22Rv1 (cell line): ENCODE results near the gene IP6K3.

Experiments used
- CTCF ChIP-seq: fragments of 450-650 bp; IDR thresholded peaks from 2 replicates; pipeline ENCODE4 v1.5.1; 2017; ENCODE audit warnings: mild to moderate bottlenecking
- ZFX ChIP-seq: fragments of 450-650 bp; IDR thresholded peaks from 2 replicates; pipeline ENCODE4 v1.6.1; 2017; ENCODE audit warnings: antibody characterized with exemption, borderline replicate concordance

DNA sequence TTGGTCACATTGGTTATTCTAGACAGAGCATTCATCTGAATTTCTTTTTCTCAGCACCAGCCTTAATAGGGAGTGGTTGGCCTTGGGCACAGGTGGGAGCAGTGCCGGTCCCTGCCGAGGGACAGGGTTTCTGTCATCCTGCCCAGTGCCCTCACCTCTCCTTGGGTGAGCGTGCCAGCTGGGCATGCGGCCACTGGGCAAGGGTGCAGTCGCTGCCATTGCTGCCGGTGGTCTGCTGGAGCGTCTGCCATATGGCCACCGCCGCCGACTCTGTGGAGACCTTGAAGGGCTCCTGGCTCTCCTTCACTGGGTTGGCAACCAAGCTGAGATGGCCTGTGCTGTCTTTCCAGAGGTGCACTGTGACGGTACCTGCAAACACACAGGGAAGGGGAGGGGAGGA is 18.8 kb downstream of the IP6K3 start:
- TF ChIP-seq CTCF, result no peak
- no peak for TF ChIP-seq ZFX
